ENCODE data around the gene NDUFAF3. TPM values are rescaled to one million over a fixed set of nuclear protein-coding genes. Genes with fewer than 3 reads are reported as not detected.

NDUFAF3 gene
- total and polyA plus RNA-seq, 2 experiments from 2014 or later, result 70.7 to 140 TPM

GRCh38 chr3:48997714-48998637, 23.9 kb upstream of the NDUFAF3 start:
- Histone ChIP-seq H3K27ac (no peak overlapping the region), H3K4me1 (ENCODE audit: insufficient read depth) (peaks cover 23% of the 10 kb centered on the region), H3K4me3 (no peak overlapping the region), H3K9me3 (ENCODE audit: low read depth) (no peaks in the 10 kb centered on the region), H3K4me2 (no peak overlapping the region), H2AFZ (no peak overlapping the region), H3K79me2 (peaks cover 11% of the 10 kb centered on the region), H3K9me2 (replicated peaks; ENCODE audit: insufficient read depth) (no peaks in the 10 kb centered on the region), H4K20me1 (ENCODE audit: insufficient read depth, poor library complexity, severe bottlenecking) (no peaks in the 10 kb centered on the region), H3K27me3 (no peaks in the 10 kb centered on the region), H3K36me3 (replicated peaks; ENCODE audit: insufficient read depth, low read depth) (no peaks in the 10 kb centered on the region)
- TF ChIP-seq CTCF (IDR thresholded peaks at IDR 0.05; ENCODE audit: poor library complexity) (no peak), EZH2phosphoT487 (IDR thresholded peaks at IDR 0.05; ENCODE audit: low read depth, severe bottlenecking, unreplicated experiment) (no peak), EZH2 (IDR thresholded peaks at IDR 0.05; ENCODE audit: borderline replicate concordance) (no peak)
- 86% methylated on average over 19 of the region's 20 CpGs for WGBS (ENCODE audit: low lambda C conversion rate, missing lambda C conversion rate)
- DNase-seq (ENCODE audit: low spot score), result no peak

- no peak for DNase-seq (ENCODE audit: low spot score)
- H3K4me2 ChIP-seq, result peak overlapping the region; percentile 41
- no peaks in the 10 kb centered on the region for H3K9me3 ChIP-seq (ENCODE audit: low read depth)
- TF ChIP-seq EZH2phosphoT487 (IDR thresholded peaks at IDR 0.05; ENCODE audit: low read depth, severe bottlenecking, unreplicated experiment), result no peak
- 64% methylated on average over 8 of the region's 8 CpGs for WGBS (ENCODE audit: low lambda C conversion rate, missing lambda C conversion rate)
- H3K9me2 ChIP-seq (replicated peaks; ENCODE audit: insufficient read depth), result no peaks in the 10 kb centered on the region
- H3K4me3 ChIP-seq, result no peak overlapping the region
- no peak overlapping the region for H2AFZ ChIP-seq
- H3K27ac ChIP-seq, result peak overlapping the region; percentile 72
- no peaks in the 10 kb centered on the region for H4K20me1 ChIP-seq (ENCODE audit: insufficient read depth, poor library complexity, severe bottlenecking)
- no peaks in the 10 kb centered on the region for H3K36me3 ChIP-seq (replicated peaks; ENCODE audit: insufficient read depth, low read depth)
- no peaks in the 10 kb centered on the region for H3K79me2 ChIP-seq
- no peaks in the 10 kb centered on the region for H3K27me3 ChIP-seq
- peaks cover 23% of the 10 kb centered on the region for H3K4me1 ChIP-seq (ENCODE audit: insufficient read depth)
These were observed 22.6 kb upstream of the NDUFAF3 start for GRCh38 chr3:48999085-48999858.

DNA sequence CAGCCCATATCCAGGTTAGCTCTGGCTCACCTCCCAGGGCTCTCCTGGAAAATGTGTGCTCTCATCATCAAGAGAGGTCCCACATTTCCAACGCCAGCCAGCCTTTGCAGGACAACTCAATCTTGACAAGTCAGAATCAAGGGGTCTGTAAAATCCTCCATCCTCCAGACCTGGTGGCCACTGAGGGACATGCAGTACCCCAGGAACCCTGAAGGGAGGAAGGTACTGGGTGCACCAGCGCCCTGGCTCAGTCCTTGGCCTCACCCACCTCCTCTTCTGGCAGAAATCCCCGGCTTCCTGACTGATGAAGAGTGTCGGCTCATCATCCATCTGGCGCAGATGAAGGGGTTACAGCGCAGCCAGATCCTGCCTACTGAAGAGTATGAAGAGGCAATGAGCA, 20.8 kb upstream of the NDUFAF3 start:
- no peak overlapping the region for H2AFZ ChIP-seq
- H3K36me3 ChIP-seq (replicated peaks; ENCODE audit: insufficient read depth, low read depth), result no peaks in the 10 kb centered on the region
- no peak overlapping the region for H3K27ac ChIP-seq
- no peak overlapping the region for H3K4me2 ChIP-seq
- no peaks in the 10 kb centered on the region for H4K20me1 ChIP-seq (ENCODE audit: insufficient read depth, poor library complexity, severe bottlenecking)
- no peaks in the 10 kb centered on the region for H3K9me2 ChIP-seq (replicated peaks; ENCODE audit: insufficient read depth)
- H3K9me3 ChIP-seq (ENCODE audit: low read depth), result no peaks in the 10 kb centered on the region
- no peaks in the 10 kb centered on the region for H3K79me2 ChIP-seq
- no peak for TF ChIP-seq EZH2phosphoT487 (IDR thresholded peaks at IDR 0.05; ENCODE audit: low read depth, severe bottlenecking, unreplicated experiment)
- TF ChIP-seq CTCF (IDR thresholded peaks at IDR 0.05; ENCODE audit: poor library complexity), result no peak
- no peak for TF ChIP-seq EZH2 (IDR thresholded peaks at IDR 0.05; ENCODE audit: borderline replicate concordance)
- H3K27me3 ChIP-seq, result no peaks in the 10 kb centered on the region
- H3K4me1 ChIP-seq (ENCODE audit: insufficient read depth), result peaks cover 23% of the 10 kb centered on the region
- H3K4me3 ChIP-seq, result no peak overlapping the region
- DNase-seq (ENCODE audit: low spot score), result no peak
- WGBS (ENCODE audit: low lambda C conversion rate, missing lambda C conversion rate), result 97% methylated on average over 6 of the region's 6 CpGs

Data from hepatocyte (in vitro differentiated cells).